CD4-positive, alpha-beta T cell treated with Interleukin-21 for 1 hour (primary cell): Measurements from ENCODE around the gene RMND5B.
"Not testable (repeated sequence)": the region's sequence is repeated elsewhere in the genome, so short reads cannot be mapped to it uniquely, and the experiment has no call there.

Experiments used
- DNase-seq: peaks from one replicate; pipeline ENCODE4 v3.0.0-alpha.2; 2020

Gene RMND5B

DNA sequence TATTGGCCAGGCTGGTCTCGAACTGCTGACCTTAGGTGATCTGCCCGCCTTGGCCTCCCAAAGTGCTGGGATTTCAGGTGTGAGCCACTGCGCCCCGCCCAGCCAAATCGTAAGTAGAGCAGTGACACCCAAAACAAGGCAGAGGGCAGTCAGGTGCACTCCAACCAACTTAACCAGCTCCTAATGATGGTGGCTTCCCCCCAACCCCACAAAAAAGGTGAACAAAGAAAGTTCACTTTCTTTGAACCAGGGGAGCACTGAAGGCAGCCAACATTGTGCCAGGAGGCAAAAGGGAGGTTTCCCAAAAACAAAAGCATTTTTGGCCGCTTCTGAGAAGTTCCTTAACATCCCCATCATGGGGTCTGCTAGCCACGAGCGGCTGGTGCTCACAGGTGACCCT lies 46.8 kb downstream of the RMND5B start:
- DNase-seq, result no peak

DNA sequence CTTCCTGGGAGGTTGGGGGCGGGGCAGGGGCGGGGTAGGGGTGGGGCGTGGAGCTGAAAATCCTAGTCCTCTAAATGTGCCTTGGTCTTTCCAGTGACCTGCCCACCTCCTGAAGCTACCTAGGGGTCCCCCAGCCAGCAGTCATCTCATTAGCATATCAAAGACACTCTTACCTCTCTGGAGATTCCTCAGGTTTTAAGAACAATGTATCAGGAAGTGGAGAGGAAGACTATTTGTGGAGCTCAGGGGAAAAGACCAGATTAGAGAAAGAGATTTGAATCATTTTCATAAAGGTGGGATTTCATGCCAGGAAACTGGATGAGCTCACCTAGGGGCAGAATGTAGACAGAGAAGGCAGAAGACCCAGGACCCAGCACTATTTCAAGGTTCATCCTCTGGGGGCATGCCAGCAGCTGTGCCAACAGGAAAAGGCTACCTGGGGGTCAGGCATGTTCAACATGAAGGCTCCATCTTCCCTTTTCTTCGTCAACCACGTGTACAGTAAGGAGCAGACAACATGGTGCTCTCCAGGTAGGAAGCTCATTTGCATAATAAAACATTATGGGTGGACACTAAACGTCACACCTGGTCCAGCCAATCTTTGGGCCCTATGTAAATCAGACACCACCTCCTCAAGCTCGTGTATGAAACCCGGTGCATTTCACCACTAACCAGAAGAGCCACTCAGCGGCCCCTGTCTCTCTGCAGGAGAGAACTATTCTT lies 49.5 kb downstream of the RMND5B start:
- DNase-seq, result no peak

DNA sequence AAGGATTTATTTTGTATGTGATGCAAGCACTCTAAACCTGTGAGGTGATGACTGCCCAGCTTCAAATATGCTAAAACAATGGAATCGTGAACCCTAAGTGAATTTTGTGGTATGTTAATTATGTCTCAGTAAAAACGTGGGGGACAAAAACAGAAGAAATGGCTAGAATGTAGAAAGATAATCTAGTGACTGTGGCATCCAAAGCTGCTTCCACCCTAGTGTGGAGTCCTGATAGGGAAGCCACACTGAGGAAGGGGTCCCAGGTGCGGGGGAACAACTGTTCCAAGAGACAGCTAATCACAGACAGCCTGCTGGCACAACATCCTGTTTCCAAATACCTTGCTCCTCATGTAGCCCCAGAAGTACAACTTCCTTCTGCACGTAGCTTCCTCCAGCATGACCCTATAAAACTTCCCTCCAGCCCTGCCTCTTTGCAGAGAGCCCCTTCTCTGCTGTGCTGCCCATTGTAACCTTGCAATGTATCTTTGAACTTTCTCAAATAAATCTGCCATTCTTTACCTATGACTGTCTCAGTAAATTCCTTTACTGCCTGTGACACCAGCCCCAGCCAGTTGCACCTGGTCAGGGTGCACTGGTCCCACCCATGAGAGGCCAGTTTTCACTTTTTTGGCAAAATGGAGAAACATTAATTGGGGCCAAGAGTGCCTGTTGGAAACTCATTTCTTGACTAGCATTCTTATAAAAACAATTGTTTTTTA lies 51.5 kb downstream of the RMND5B start:
- no peak for DNase-seq

DNA sequence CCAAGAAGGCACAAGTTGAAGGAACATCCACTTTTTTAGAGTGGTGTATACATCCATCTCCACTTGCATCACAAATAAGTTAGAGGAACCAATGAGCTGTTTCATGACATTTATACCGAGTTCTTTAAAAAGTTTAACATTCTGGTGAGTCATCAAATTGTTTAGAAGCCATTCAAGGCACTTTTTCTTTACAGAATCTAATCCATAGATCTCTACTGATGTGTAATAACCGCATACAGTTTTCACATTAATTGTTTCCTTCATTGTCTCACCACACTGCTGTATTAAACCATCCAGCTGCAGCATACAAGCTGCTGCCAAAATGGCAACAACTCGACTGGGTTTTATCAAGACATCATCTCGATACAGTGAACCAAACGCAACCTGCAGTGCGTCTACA lies 55.6 kb downstream of the RMND5B start:
- no peak for DNase-seq

DNA sequence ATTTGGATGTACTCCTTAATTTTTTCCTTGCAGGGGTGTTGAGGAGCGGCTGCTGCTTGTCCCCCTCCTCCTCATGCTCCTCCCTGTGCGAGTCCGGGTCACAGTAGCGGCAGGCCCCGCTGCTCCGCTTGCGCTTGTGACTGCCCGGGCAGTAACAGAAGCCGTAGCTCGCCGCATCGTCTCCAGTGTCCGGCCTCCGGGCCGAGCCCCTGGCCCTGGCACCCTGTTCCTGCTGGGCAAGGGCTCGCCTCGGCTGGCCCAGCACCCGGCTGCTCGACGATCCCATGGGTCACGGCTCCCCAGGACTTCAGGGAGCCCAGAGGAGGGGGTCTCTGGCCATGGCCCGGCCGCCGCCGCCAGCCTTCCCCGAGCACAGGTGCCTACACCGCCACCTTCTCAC lies 56.2 kb downstream of the RMND5B start, which contains the start of gene GMCL2:
Gene GMCL2 (minus strand): TSS at position 358 of the 400 bp plus-strand sequence. CDS start 72 bp downstream, at position 286.
- DNase-seq, result no peak

DNA sequence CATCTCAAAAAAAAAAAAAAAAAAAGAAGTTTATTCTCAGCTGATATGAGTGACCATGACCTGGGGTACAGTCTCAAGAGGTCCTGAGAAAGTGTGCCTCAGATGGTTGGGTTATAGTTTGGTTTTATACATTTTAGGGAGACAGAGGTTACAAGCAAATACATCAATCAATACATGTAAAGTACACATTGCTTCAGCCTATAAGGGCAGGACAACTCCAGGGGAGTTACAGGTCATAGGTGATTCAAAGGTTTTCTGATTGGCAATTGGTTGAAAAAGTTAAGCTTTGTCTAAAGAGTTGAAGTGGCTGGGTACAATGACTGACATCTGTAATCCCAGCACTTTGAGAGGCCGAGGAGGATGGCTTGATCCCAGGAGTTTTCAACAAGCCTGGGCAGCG lies 58.6 kb downstream of the RMND5B start:
- DNase-seq, result no peak

DNA sequence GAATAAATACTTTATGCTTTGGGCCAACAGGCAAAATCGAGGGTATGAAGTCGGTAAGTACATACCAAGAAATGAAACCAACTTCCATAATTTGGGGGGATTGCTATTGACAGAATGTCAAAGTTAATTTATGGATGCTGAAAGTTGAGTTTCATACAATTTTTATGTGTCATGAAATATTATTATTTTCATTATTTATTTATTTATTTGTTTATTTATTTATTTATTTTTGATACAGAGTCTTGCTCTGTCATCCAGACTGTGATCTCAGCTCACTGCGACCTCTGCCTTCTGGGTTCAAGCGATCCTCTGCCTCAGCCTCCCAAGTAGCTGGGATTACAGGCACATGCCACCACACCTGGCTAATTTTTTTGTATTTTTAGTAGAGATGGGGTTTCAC lies 60.8 kb downstream of the RMND5B start:
- DNase-seq, result no peak

DNA sequence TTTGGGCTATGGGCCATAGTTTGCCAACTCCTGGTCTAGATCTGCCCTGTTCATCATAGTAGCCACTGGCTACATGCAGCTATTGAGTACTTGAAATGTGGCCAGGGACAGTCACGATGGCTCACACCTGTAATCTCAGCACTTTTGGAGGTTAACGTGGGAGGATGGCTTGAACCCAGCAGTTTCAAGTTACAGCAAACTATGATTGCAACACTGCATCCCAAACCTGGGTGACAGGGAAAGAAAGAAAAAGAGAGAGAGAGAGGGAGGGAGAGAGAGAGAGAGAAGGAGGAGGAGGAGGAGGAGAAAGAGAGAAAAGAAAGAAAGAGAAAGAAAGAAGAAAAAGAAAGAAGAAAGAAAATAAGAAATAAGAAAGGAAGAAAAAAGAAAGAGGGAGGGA lies 61.4 kb downstream of the RMND5B start:
- DNase-seq, result no peak

DNA sequence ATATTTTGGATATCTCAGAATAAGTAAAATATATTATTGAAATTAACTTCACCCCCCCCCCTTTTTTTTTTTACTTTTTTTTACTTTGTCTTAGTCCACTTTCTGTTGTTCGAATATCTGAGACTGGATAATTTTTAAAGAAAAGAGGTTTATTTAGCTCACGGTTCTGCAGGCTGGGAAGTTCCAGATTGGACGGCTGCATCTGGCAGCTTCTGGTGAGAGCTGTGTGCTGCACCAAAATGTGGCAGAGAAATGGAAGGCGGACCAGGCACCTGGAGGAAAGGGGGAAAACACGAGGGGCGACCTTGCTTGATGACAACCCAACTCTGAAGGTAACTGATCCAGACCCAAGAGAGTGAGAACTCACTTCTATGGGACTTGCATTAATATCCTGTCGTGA lies 62.0 kb downstream of the RMND5B start:
- no peak for DNase-seq

DNA sequence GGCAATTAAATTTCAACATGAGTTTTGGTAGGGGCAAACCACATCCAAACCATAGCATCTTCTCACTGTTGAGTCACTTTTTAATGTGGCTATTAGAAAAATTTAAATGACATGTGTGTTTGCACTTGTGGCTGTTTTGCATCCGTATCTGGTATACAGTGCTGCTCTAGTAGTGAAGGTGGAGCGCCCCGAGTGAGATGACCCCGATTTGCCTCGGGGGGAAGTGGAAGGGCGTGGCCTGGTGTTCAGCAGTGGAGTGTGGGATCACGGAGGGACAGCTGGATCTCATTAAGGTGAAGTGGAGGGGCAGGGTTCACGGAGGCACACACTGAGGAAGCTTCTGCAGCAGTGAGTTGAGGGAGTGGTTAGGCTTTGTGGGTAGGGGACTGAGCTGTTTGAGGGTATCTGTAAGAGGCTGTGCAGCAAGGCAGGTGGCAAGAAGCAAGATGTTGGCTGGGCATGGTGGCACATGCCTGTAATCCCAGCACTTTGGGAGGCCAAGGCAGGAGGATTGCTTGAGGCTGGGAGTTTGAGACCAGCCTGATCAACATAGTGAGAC lies 62.5 kb downstream of the RMND5B start:
- no peak for DNase-seq

DNA sequence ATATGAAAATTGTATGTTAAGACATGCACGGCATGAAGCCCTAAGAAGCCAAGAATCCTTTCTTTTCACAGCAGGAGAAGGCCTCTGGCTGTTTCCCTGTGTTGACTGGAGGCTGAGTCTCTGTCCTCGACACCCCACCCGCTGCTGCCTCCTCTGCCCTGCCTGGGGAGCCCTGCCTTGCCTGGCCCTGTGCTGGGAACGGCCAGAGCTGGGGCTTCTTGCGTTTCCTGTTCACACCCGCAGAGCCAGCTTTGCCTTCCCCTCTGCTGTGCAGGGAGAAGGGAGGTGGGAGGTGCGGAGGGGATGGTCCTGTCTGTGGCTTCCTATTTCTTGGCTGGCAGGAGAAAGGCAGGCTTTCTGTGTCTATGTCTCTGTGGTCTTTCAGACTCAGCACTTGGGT lies 63.2 kb downstream of the RMND5B start:
- DNase-seq, result no peak

DNA sequence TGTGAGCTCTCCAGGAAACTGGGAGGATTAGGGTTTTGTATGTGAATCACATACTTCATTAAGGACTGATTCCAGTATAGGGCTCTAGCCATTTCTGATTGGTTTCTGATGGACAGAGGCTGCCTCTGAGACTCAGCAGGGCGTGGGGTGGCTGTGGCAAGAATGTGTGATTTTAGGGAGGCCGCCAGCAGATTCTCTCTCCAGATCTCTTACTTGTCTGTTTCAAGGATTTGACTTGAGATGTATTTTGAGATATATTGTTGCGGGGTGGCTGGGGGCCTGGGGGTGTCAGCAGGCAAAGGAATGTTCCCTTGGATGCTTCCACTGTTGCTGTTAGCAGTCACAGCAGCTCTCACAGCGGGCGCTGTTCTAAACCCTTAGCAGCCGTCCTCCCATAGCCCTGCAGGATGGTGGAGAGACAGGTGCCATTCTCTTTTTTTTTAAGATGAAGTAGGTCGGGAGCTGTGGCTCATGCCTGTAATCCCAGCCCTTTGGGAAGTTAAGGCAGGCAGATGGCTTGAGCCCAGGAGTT lies 65.5 kb downstream of the RMND5B start:
- DNase-seq, result no peak

DNA sequence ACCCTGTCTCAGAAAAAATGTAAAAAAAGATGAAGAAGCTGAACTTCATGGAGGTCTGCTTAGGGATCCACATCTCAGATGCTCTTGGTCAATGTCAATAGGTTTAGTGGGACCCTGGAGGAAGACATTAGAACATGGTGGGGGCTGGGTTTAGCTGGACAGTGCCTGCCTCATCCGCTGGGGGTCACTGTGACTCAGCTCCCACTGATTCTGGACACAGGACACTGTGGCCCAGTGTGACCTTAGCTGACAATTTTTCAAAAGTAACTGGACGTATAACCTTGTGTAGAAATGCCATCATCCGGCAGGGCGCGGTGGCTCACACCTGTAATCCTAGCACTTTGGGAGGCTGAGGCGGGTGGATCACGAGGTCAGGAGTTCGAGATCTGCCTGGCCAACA lies 66.2 kb downstream of the RMND5B start:
- no peak for DNase-seq

DNA sequence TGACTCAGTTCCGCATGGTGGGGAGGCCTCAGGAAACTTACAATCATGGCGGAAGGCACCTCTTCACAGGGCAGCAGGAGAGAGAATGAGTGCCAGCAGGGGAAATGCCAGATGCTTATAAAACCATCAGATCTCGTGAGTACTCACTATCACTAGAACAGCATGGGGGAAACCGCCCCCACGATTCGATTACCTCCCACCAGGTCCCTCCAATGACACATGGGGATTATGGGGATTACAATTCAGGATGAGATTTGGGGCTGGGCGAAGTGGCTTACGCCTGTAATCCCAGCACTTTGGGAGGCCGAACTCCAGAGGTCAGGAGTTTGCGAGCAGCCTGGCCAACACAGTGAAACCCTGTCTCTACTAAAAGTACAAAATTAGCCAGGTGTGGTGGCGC lies 67.3 kb downstream of the RMND5B start:
- not testable (repeated sequence) for DNase-seq

DNA sequence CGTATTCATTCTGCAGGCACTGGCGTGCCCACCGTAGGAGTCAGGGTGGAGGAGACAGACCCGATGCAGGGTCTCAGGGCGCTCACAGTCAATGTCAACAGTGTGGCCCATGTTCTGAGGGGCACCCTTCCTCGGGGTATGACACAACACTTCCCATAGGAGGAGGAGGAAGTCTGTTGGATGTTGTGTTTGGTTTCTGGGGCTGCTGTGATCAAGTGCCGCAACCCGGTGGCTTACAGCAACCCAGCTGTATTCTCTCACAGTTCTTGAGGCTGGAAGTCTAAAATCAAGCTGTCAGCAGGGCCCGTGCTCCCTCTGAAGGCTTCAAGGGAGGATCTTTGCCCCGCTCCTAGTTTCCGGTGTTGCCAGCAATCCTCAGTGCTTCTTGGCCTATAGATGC lies 67.9 kb downstream of the RMND5B start:
- DNase-seq, result no peak

DNA sequence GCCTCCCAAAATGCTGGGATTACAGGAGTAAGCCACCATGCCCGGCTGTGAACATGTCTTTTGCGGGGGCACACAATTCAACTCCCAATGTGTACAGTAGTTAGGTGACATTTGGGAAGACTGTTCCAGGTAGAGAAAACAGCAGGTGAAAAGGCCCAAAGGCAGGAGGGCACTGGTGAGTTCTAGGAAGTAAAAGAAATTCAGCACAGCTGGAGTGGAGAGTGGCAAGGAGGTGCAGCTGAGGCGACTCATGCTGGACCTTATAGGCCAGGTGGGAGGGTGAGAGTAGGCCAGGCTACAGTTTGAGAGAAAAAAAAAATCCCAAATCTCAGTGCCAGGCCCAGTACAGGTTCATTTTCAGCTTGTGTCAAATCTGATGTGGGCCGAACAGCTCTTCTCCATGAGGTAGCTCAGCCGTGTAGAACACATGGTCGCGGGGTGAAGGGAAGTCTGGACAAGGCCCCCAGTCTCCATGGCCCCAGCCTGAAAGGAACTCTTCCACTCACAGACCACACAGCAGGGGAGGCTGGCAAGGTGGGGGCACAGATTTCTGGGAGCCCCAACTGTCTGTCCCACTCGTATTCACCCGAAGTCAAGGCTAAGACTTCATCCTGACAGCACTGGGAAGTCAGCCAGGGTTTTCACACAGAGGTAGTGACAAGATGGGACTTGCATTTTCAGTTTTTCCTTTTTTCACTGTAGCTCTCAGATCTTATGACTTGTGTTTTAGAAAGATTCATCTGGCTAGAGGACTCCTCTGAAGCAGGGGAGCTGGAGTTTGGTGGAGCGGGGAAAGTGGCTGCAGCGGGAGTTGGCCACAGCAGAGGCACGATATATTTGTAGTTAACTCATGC lies 69.0 kb downstream of the RMND5B start:
- DNase-seq, result no peak
